HFFc6 (cell line): Measurements from ENCODE around the gene CNOT10. TPM values are rescaled to one million over a fixed set of nuclear protein-coding genes. Genes with fewer than 3 reads are reported as not detected.
"Not testable (repeated sequence)": the region's sequence is repeated elsewhere in the genome, so short reads cannot be mapped to it uniquely, and the experiment has no call there.

ENCODE experiments used
- DNase-seq: peaks from one replicate; pipeline ENCODE4 v3.0.0-alpha.2; 2018
- H3K27ac Mint-ChIP-seq: 2 replicates; pipeline ENCODE4 v1.8.0; 2020; ENCODE audit warnings: mild to moderate bottlenecking, mixed read lengths
- H3K27me3 Mint-ChIP-seq: 2 replicates; pipeline ENCODE4 v1.8.0; 2021; ENCODE audit warnings: mild to moderate bottlenecking, moderate library complexity, mixed read lengths; ENCODE audit not compliant: insufficient read depth
- H3K36me3 Mint-ChIP-seq: 2 replicates; pipeline ENCODE4 v1.8.0; 2021; ENCODE audit warnings: low read depth, mixed read lengths
- H3K4me1 Mint-ChIP-seq: 2 replicates; pipeline ENCODE4 v1.8.0; 2020; ENCODE audit warnings: low read depth, mixed read lengths
- H3K4me3 Mint-ChIP-seq: 2 replicates; pipeline ENCODE4 v1.8.0; 2020; ENCODE audit warnings: mild to moderate bottlenecking, moderate library complexity, mixed read lengths
- H3K9me3 Mint-ChIP-seq: 2 replicates; pipeline ENCODE4 v1.8.0; 2020; ENCODE audit warnings: mild to moderate bottlenecking, mixed read lengths
- total RNA-seq, 6 experiments: library from RNA; stranded (reverse); fragmentation: NEBNext Ultra II Directional; extraction: Animal tissue kit (Norgen Biotek cat#: 25700); gene quantifications; 2 replicates in 1 of 6; 3 replicates in 5 of 6; pipeline ENCODE4 v1.2.3, GENCODE V29; 2021
- TF ChIP-seq, protein P1 (sequence below): fragments of 200-600 bp; sonication (generic); IDR thresholded peaks from 2 replicates; pipeline ENCODE4 v1.5.0; 2021; ENCODE audit warnings: antibody characterized with exemption, mild to moderate bottlenecking

Gene CNOT10
- total RNA-seq, 6 experiments from 2014 or later: 16.2 to 23.0 (median 20.0) TPM

DNA sequence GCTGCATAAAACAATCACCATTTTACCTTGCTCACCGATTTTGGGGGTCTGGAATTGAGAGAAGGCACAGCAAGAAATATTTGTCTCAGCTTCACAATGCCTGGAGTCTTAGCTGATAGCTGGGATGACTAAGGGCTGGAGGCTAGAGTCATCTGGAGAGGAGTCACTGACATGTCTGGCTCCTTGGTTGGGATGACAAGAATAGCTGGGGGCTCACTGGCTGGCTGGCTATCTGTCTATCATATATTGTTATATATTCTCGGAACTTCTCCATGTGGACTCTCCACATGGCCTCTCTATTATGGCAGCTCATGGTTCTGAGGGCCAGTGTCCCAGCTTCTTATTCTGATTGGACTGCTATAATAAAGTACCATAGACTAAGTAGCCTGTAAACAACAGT is 112.8 kb downstream of the CNOT10 start:
- H3K27me3 Mint-ChIP-seq: peaks cover 15% of the 10 kb centered on the region
- TF ChIP-seq, protein P1, sequence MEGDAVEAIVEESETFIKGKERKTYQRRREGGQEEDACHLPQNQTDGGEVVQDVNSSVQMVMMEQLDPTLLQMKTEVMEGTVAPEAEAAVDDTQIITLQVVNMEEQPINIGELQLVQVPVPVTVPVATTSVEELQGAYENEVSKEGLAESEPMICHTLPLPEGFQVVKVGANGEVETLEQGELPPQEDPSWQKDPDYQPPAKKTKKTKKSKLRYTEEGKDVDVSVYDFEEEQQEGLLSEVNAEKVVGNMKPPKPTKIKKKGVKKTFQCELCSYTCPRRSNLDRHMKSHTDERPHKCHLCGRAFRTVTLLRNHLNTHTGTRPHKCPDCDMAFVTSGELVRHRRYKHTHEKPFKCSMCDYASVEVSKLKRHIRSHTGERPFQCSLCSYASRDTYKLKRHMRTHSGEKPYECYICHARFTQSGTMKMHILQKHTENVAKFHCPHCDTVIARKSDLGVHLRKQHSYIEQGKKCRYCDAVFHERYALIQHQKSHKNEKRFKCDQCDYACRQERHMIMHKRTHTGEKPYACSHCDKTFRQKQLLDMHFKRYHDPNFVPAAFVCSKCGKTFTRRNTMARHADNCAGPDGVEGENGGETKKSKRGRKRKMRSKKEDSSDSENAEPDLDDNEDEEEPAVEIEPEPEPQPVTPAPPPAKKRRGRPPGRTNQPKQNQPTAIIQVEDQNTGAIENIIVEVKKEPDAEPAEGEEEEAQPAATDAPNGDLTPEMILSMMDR: no peak
- H3K4me3 Mint-ChIP-seq: no peak overlapping the region
- no peaks in the 10 kb centered on the region for H3K9me3 Mint-ChIP-seq
- H3K36me3 Mint-ChIP-seq: no peaks in the 10 kb centered on the region
- H3K4me1 Mint-ChIP-seq: peaks cover 13% of the 10 kb centered on the region; the same call in 1 of the 2 replicates
- DNase-seq: peak; percentile 41
- no peak overlapping the region for H3K27ac Mint-ChIP-seq

DNA sequence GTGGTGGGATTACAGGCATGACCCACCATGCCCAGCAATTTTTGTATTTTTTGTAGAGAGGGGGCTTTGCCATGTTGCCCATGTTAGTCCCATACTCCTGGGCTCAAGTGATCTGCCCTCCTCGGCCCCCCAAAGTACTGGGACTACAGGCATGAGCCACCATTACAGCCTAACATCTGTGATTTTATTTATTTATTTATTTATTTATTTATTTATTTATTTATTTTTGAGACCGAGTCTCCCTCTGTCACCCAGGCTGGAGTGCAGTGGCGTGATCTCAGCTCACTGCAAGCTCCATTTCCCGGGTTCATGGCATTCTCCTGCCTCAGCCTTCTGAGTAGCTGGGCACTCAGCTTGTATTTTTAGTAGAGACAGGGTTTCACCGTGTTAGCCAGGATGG is 116.5 kb downstream of the CNOT10 start:
- peaks cover 15% of the 10 kb centered on the region for H3K27me3 Mint-ChIP-seq
- H3K9me3 Mint-ChIP-seq, H3K4me3 Mint-ChIP-seq, H3K4me1 Mint-ChIP-seq, H3K36me3 Mint-ChIP-seq, DNase-seq, H3K27ac Mint-ChIP-seq: not testable (repeated sequence)

DNA sequence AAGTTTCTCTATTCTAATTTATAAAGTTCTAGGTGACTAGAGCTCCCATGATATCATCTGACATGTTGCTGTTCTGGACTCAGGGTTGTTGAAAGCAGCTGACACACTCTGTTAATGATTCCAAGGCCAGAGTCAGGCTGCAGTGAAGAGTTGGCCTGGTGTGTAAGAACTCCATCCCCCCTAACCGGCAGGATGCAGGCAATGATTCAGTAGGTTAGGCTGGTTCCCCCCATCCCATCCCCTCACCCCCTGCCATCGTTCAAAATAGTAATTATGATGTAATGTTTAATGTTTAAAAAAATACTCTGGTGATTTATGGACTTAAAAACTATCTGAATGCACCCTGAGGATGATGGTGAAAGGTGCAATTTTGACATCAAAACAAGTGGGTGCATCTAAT is 128.2 kb downstream of the CNOT10 start:
- TF ChIP-seq, protein P1: no peak
- Mint-ChIP-seq H3K27me3 (peaks cover 26% of the 10 kb centered on the region), H3K4me1 (no peaks in the 10 kb centered on the region), H3K36me3 (no peaks in the 10 kb centered on the region), H3K4me3 (no peak overlapping the region), H3K9me3 (no peaks in the 10 kb centered on the region), H3K27ac (no peak overlapping the region)
- DNase-seq: no peak

DNA sequence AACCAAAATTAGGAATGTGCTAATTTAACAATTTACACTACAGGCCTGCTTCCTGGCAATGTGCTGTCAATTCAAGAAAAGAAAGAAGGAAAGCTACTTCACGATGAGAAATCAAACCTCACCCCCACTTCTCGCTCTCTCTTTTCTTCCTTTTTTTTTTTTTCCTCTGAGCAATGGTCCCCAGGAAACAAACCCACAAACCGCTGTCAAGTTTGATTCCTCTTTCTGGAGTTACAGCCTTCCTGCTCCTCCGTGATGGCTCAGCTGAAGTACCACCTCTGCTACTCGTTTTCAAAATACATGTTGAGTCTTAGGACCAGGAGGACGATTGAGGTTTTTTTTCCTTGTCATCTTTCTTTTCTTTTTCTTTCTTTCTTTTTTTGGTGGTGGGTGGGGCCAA is 129.4 kb downstream of the CNOT10 start:
- no peak overlapping the region for H3K27ac Mint-ChIP-seq
- no peaks in the 10 kb centered on the region for H3K4me1 Mint-ChIP-seq
- H3K4me3 Mint-ChIP-seq: no peak overlapping the region
- peaks cover 8% of the 10 kb centered on the region for H3K9me3 Mint-ChIP-seq
- peaks cover 7% of the 10 kb centered on the region for H3K36me3 Mint-ChIP-seq
- H3K27me3 Mint-ChIP-seq: peaks cover 32% of the 10 kb centered on the region
- DNase-seq: no peak
- TF ChIP-seq, protein P1: no peak

DNA sequence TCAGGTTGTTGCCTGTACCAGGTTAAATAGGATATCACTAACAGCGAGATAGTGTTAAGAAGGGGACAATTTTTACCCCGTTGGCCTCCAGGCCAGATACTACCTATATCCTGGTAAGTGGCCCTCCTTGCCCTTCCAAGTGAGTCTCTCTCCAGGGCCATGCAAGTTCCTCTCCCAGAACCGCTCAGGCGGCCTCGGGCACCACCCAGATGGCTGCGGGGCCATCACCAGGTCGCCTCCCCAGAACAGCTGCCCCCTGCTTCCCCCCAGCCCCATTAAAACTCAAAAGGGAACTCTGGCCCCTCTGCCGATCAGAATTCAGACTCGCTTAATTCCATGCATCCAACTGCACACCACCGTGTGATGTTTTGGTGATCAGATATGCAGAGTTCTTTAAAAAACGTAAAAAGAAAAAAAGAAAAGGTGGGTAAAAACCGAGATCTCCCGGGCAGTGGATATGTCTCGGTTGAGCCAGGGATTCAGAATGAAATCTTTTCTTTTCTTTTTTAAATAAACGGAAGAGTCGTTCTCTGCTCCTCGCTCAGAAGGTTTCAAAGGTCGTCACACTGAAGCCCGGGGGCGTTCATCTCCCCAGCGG is 131.0 kb downstream of the CNOT10 start:
- peaks cover 8% of the 10 kb centered on the region for H3K36me3 Mint-ChIP-seq
- H3K4me1 Mint-ChIP-seq: no peaks in the 10 kb centered on the region
- H3K27ac Mint-ChIP-seq: no peak overlapping the region
- DNase-seq: no peak
- H3K27me3 Mint-ChIP-seq: peaks cover 42% of the 10 kb centered on the region
- TF ChIP-seq, protein P1: no peak
- H3K9me3 Mint-ChIP-seq: peaks cover 17% of the 10 kb centered on the region
- no peak overlapping the region for H3K4me3 Mint-ChIP-seq

DNA sequence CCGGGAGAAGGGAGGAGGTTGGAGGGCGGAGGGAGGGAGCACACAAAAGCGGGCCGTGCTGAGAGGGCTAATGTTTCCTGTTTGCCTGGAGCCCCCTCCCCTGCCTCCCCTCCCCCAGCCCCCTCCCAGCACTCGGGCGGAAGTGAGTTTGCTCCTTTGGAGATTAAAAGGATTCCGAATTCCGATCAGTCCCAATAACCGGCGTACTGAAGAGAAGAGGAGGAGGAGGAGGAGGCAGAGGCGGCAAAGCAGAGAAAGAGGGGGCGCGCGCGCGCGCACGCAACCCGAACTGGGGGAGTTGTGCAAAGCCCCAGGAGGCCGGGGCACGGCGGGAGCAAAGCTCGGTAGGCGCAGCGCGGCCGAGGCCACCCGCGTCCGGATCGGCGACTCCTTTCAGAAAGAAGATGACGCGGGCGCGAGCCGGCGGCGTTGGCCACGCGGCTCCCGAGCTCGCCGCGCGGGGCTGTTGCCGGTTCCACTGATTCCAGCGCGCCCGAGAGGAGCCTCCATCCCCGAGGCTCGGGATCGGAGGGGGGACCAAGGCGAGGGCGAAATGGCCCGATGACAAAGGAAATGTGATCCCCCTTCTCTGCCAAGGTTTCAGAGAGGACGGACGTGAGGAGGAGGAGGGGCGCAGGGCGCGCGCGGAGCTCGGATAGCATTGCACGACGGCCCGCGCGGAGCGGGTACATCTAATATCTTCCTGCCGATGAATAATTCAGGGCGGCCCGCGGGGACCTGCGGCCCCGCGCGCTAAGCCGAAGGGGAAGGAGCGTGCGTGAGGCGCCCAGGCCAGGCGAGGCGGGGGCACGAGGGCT is 131.7 kb downstream of the CNOT10 start:
- Mint-ChIP-seq H3K4me3 (peak overlapping the region; percentile 51), H3K4me1 (no peaks in the 10 kb centered on the region), H3K27ac (no peak overlapping the region), H3K27me3 (peaks cover 44% of the 10 kb centered on the region), H3K36me3 (peaks cover 8% of the 10 kb centered on the region), H3K9me3 (peaks cover 17% of the 10 kb centered on the region)
- TF ChIP-seq, protein P1: no peak
- no peak for DNase-seq
